Head of caudate nucleus (tissue), 42 donors: Measurements from ENCODE around the gene TSPAN7.

ENCODE experiments used
- DNase-seq, 42 donors: peaks; one replicate each; pipeline versions ENCODE4 v3.0.0 to v3.0.0-alpha.2; 2020 to 2021; ENCODE audit warnings: mixed read lengths in 7 of 42
- intact Hi-C: fragments of 100-400 bp; cut with DNase I; formaldehyde crosslinking; loops from one replicate; pipeline ENCODE4 v1.15.0; 2022

TSPAN7 gene

DNA sequence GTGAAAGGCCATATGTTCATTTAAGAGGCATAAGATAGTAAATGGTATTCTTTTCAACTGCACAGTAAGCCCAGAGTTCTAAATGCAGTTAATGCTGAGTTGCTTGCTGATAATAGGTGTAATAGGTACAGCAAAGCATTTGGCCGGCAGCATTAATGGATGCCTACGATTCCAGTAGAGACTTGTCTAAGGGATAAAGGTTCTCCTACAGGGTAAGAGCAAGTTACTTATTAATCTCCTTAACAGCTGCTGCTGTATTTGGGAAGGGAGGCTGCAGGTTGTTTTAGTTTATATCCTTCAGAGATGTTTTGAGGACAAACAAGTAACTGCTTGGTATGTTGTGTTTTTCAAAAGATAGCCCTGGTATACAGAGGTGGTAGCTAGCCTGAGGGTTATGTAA, 16.8 kb downstream of the TSPAN7 start:
- intact Hi-C loops: no loop called here
- no peak for DNase-seq

DNA sequence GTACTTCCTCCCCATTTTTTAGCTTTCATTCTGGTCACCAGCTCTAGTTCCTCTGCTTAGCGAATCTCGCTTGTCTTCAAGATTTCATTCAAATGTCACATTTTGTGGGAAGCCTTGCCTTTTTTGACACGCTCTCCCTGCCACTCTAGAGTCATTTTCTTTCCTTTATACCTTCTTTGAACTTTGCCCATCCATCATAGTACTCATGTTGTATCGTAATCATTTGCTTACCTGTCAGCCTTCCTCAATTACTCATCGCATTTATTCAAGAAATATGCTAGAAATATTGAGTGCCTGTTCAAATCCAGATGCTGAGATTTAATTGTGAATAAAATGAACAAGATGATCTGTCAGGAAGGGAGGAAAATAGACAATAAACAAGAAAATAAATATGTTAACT, 21.8 kb downstream of the TSPAN7 start:
- no peak for DNase-seq
- intact Hi-C loops: no loop called here

DNA sequence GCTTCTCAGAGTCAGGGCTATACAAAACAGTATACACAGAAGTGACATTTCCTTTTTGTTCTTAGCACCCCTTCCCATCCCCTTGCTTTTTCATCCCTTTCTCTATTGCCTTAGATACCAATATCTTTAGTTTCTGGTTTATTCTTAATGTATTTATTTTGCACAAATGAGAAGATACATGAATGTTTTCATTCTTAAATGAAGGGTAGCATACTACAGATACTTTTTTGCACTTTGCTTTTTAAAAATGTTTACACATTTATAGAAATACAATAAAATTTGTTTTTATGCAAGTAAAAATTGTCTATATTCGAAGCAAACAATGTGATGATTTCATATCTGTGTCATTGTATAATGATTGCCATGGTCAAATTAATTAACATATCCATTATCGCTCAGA, 33.1 kb downstream of the TSPAN7 start:
- intact Hi-C loops: no loop called here
- no peak for DNase-seq

DNA sequence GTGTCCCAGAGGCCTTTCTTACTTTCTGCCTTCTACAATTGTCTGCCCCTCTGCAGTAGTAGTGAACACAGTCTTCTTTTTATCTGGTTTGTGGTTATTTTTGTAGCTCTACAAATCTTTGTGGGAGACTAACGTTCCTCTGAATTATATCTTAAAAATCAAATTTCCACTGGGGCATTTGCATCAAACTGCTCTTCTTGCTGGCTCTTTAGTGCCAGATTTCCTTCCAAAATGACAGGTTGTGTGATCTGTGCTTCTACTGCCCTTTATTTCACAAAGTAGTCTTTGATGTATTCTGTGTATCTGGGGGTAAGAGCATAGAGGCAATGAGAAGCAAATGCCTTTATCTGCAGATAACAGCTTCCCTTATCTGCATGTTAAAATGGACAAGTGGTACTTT, 34.5 kb downstream of the TSPAN7 start:
- DNase-seq: no peak
- intact Hi-C loops: no loop called here

DNA sequence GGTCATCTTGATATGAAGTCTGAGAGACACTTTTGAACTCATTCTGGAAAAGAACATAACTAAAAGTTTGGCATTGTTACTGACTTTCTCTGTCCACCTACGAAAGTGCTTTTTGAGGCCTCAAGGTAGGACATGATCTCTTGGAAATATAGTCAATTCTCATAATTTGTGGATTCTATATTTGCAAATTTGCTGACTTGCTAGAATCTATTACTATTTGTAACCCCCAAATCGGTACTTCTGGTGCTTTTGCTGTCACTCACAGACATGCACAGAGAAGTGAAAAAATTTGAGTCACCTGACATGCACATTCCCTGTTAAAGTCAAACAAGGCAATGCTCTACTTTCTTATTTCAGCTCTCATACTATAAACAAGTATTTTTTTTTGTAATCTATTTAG, 35.6 kb downstream of the TSPAN7 start:
- intact Hi-C loops: no loop called here
- no peak for DNase-seq

DNA sequence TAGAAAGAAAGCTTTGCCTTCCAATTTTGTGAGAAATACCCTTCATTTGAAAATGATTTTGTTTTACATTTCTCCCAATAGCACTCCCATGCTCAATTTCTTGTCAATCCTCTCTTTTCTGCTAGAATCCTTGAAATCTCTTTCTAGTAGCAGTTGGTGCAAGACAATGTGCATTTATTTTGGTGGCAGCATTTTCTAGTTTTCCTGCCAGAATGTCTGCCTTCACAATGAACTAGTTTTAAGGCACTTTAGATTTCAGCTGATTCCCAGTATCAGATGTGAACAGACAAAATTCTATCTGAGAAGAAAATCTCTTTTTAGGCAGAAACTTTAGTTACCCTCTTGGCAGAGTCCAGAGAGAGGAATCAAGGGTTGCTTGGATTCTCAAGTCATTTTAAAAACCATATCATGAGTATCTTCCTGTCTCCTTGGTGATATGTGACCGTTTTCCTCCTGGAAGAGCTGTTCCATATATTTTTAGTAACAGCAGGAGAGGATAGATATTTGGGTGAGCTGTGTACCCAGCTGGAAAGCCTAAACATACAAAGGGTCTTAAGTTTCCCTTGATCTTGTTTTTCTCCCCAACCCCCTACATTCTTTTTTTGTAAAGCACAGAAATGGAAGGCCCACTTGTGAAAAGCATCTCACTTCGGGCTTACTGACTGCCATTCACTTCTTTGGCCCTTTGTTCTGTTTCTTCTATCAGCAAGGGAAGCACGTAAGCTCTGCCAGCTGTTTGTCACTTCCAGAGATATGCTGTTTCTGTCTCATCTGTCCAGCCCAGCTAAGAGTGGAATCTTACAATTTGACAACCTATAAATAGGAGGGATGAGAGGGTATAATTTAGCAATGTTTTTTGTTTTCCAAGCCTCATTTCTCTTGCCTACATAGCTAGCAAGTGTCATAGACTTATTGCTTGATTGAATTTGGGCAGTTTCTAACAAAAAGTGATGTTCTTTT, 38.7 kb downstream of the TSPAN7 start:
- intact Hi-C loops: no loop called here
- no peak for DNase-seq

DNA sequence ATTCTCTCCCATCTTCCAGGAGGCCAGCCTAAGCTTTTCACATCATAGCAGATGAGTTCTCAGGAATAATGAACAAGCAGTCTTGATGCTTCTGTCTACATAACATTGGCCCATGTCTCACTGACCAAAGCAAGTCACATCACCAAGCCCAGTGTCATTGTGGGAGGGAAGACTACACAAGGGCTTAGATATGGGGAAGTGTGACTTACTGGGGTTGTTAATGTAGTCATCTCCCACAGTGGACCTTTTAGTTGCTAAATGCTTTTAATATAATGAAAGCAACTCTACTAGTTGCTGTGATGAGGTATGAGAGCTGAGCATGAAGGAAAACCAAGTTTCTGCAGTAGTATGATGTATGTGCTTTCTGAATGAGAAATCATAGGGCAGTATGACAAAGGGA, 40.5 kb downstream of the TSPAN7 start:
- intact Hi-C loops: no loop called here

DNA sequence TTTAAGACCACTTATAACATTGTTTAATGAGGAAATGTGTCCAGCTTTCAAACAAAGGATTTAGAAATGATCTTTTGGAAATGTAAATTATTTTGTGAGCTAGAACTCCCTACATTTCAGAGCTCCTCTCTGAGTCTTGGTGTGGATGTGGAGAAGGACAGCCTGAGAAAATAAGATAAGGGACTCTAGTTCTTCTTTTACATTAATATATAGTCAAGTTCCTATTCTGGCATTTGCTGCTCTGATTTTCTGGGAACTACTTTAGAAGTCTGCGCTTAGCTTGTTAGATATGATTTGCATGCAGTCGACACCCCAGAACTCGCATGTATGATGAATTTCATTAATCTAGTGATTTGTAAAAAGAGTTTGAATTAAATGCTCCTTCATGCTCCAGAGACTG, 45.5 kb downstream of the TSPAN7 start:
- no peak for DNase-seq
- intact Hi-C loops: no loop called here

More for the DNA sequence above, 40.5 kb downstream of the TSPAN7 start:
- DNase-seq: no peak

DNA sequence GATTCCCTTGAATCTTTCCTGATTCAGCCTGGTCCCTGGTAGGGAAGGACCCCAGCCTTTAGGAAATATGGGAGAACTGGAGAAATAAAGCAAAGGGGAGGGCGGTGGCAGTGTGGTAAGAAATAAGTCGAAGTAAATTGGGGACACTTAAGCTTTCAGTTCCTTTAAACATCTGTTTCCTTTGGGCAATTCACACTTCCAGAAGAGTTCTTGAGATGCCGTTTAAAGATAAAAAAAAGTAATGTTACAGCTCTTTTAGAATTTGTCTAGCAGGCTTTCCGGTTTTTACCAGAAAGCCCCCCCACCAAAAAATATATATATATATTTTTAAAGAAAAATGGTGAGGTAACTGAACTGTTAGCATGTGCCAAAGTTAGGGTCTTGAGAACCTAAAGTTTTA, 46.6 kb downstream of the TSPAN7 start:
- intact Hi-C loops: no loop called here
- DNase-seq: no peak

DNA sequence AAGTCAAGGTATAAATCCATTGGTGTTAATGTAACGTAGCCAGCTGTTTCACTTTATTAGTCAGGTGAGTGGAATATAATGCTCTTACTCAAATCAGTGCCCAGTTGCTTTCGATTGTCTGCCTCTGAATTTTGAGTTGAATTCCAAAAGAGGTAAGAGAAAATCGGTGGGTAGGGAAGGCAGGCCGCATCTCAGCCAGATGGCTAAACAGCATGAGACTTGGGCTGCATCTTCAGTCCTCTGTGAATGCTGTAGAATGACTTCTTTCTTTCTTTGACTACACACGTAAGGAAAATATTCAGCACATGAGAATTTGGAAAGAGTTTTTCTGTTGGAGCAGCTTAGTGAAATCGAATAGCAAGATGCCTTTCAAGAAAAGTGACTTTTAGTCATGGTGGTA, 49.5 kb downstream of the TSPAN7 start:
- intact Hi-C loops: no loop called here
- DNase-seq: no peak

DNA sequence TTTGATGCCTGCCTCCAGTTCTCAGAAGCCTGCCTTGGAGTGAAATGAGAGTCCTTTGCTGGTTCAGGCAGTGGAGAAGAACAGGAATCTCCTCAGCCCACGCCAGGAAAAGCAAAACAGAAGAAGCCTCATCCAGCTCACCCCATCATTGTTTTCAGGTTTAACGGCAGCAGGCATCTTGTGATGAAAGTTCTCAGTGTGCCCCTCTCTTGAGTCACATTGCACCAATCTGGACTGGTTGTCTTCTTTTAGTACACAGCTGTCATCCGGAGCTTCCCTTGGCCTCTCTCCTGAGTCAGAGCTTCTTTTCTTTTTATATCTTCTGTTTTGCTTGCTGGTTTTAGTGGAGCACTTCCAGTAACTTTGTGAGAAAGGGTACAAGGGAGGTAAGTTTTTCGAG, 50.9 kb downstream of the TSPAN7 start:
- intact Hi-C loops: no loop called here
- DNase-seq: peak in 2 of 42 donors; percentile 2 to 32

DNA sequence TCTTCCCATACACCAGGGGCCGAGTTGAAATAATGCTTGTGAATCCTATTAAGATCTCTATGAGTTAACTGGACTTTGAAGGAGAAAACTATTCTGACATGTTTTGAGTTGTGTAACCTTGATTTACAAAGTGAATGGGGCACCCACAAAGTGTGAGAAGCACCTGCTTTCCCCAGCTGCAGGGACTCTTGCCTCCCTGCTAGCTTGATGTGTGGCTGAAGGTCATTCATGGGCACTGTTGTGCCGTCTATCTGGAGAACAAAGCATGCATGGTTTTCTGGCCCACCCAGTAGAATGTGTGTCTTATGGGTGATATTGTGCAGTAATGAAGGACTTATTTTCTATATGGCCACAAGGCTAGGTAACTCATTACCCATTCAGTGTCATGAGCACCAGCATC, 53.1 kb downstream of the TSPAN7 start:
- intact Hi-C loops: no loop called here
- no peak for DNase-seq

DNA sequence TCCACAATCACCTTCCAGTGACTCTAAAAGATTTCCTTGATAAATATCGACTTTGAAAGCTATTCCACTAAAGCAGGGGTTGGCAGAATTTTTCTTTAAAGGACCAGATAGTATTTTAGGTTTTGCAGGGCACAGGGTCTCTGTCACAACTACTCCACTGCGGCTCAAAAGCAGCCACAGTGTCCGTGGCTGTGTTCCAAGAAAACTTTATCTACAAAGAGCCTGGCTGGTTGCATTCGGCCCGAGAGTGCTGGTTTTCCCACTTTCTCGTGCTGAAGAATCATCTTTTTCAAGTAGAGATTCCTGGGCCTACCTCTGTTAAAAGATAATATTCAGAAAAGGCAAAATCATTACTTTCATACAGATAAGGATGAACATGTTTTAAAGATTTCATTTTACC, 55.6 kb downstream of the TSPAN7 start:
- DNase-seq: no peak
- intact Hi-C loops: no loop called here

DNA sequence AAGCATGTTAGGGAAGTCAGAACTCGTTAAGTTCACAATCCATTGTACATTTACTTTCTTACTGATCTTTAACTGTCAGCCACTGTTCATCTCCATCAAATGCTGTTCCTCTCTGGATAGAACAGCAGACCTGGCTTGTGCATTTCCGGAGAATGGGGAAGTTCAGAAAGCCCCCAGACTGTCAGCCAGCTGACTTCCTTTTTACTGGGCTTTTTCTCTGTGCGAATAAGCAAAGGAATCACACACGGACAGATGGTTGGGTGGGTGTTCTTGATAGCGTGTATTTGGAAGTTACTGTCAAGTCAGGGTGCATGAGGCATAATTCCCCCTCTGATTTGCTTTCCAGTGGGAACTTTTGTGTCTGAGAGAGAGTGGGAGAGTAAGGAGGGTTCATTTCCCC, 56.8 kb downstream of the TSPAN7 start:
- DNase-seq: no peak
- intact Hi-C loops: no loop called here

DNA sequence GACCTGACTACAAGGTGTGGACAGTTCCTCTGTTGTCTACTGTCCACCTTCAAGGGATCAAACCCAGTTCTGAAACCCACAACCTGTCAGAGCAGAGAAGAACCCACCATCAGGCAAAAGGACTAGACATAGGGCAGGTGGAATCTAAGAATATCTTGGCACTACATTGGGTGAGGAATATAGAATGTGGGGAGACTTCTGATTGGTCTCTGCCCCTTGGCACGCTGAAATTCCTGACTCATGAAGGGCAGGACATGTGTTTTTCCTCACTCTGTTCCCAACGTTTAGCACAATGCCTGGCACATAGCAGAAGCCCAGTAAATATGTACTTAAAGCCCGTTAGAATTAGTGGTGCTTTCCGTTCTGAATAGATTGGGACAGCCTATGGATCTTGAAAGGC, 59.3 kb downstream of the TSPAN7 start:
- DNase-seq: no peak
- intact Hi-C loops: no loop called here

DNA sequence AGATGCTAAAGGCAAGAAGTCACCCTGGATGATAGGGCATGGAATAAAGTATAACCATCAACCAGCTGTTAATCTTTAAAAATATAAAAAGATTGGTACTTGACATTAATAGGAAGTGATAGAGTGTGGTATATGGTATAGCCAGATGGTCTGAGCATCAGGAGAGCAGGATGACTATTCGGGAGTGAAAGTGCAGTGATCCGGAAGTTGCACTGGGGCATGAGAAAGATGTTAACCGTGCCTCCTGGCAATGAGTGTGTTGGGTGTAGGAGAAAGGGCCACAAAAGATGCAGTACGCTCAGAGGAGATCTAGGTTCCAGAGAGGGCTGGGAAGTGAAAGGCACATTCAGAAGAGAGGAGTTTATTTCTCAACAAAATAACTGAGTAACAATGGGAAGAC, 65.0 kb downstream of the TSPAN7 start:
- DNase-seq: no peak
- intact Hi-C loops: no loop called here

DNA sequence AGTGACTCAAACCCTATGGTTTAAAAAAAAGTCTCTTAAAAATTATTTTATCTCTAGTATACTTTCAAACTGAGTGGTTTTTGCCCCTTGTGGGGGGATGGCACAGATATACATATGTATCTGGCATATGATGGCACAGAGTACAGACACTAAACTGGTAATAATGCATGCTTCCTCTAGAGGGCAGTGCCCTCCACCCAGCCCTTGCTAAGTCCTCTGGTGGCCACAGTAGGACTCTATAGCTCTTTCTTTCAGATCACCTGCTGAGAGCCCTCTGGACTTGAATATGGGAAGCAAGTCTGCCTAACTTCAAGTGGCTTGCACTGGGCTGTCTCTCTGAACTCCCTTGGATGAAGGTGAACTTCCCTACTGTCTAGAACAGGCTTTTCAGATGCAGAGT, 66.3 kb downstream of the TSPAN7 start:
- intact Hi-C loops: no loop called here
- no peak for DNase-seq

DNA sequence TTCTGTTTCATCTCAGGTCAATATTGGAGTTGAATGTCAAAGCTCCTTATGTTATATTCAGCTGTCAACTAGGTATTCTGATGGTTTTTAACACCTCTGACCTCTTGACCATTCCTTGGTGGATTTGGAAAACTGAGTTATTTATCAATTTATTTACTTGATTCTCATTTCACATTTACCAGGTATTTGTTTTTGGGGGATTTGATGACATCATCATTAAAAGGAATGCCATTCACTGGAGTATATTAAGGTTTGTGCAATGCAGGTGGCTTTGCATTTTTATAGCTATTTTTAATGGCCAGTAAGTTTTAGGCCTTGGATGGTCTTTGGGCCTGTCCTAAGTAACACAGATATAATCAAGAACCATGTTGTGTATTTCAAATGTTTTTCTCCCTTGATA, 67.2 kb downstream of the TSPAN7 start:
- intact Hi-C loops: no loop called here

DNA sequence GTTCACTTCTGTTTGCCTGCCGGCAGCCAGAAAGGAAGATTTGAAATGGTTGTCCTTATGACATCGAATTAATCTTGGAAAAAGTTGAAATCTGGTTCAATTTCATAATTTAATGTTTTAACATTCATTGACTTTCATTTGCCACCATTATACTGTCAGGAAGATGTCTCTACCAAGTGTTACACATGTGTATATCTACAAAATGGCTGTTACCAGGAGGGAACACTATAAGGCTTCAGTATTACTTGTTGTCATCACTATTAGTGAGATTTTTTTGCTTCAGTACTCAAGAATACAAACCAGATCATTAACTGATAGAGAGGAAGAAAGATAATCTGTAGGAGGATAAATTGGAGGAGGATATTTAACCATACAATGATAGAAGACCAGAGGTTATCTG, 71.2 kb downstream of the TSPAN7 start:
- intact Hi-C loops: no loop called here
- DNase-seq: no peak

More for the DNA sequence above, 67.2 kb downstream of the TSPAN7 start:
- DNase-seq: no peak

DNA sequence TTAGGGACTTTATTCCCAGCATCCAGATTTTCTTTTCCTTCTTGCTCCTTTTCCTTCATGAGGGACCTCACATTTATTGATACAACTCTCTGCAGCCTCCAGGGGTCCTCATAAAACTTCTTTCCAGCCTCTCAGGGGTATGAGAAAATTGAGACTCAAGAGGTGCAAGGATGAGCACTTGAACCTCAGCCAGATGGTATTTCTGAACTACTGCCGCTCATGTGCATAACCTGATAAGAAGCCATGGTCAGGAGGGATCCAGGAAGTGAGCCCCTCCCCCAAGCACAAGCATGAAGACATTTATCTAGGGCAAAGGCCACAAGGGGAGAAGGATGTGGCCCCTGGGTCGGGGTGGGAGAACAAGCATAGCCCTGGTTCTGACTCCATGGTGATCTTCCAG, 73.3 kb downstream of the TSPAN7 start:
- intact Hi-C loops: no loop called here
- no peak for DNase-seq
